ENCODE results near the gene MAN1A2. TPM values are rescaled to one million over a fixed set of nuclear protein-coding genes. Genes with fewer than 3 reads are reported as not detected.

The MAN1A2 gene
- total RNA-seq, 1 experiment from 2014 or later = 21.0 TPM

DNA sequence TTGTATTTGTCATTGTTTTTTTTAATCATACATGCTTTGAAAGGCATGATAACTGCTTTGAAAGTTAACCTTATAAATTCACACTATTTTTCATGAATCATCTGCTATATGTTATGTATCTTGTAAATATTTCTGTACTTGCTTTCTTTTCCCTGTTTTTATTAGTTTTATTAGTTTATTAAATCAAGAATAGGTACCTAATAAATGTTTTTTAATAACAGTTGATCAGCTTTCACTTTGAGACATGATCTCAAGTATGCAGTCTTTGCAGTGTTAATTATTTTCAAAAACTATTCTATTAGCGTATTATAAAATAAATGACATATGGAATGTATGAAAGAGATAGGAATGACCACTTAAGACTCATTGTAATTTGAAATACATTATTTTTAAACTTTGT lies 127.8 kb downstream of the MAN1A2 start:
- H3K4me3 Mint-ChIP-seq (ENCODE audit: unreplicated experiment) = no peak overlapping the region
- Histone ChIP-seq H3K4me3 (ENCODE audit: low read depth, low read length) (no peak overlapping the region), H3K4me1 (no peaks in the 10 kb centered on the region), H3K36me3 (ENCODE audit: control insufficient read depth, insufficient read depth, low read length) (no peaks in the 10 kb centered on the region), H3K27me3 (replicated peaks; ENCODE audit: control insufficient read depth, insufficient read depth, low read length) (no peaks in the 10 kb centered on the region), H3K9me3 (no peaks in the 10 kb centered on the region)
- POLR2A ChIA-PET = no interaction called here
- H3K4me1 Mint-ChIP-seq (ENCODE audit: low read depth, unreplicated experiment) = no peaks in the 10 kb centered on the region
- BruUV-seq (replicated peaks) = no TSS peak
- H3K27ac Mint-ChIP-seq (ENCODE audit: unreplicated experiment) = no peak overlapping the region
- intact Hi-C loops (cut with micrococcal nuclease; ENCODE audit: unreplicated experiment) = no loop called here
- no peaks in the 10 kb centered on the region for H3K9me3 Mint-ChIP-seq (ENCODE audit: unreplicated experiment)
- CTCF ChIA-PET = no interaction called here
- TF ChIP-seq, protein P1, sequence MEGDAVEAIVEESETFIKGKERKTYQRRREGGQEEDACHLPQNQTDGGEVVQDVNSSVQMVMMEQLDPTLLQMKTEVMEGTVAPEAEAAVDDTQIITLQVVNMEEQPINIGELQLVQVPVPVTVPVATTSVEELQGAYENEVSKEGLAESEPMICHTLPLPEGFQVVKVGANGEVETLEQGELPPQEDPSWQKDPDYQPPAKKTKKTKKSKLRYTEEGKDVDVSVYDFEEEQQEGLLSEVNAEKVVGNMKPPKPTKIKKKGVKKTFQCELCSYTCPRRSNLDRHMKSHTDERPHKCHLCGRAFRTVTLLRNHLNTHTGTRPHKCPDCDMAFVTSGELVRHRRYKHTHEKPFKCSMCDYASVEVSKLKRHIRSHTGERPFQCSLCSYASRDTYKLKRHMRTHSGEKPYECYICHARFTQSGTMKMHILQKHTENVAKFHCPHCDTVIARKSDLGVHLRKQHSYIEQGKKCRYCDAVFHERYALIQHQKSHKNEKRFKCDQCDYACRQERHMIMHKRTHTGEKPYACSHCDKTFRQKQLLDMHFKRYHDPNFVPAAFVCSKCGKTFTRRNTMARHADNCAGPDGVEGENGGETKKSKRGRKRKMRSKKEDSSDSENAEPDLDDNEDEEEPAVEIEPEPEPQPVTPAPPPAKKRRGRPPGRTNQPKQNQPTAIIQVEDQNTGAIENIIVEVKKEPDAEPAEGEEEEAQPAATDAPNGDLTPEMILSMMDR (IDR thresholded peaks at IDR 0.05; ENCODE audit: insufficient read depth in 1 of 2, low read depth in 1 of 2, low read length in 1 of 2, severe bottlenecking in 1 of 2, unreplicated experiment in 1 of 2) = no peak
- no peak for DNase-seq
- no peaks in the 10 kb centered on the region for H3K36me3 Mint-ChIP-seq (ENCODE audit: insufficient read depth, unreplicated experiment)
- no peaks in the 10 kb centered on the region for H3K27me3 Mint-ChIP-seq (ENCODE audit: insufficient read depth, unreplicated experiment)

DNA sequence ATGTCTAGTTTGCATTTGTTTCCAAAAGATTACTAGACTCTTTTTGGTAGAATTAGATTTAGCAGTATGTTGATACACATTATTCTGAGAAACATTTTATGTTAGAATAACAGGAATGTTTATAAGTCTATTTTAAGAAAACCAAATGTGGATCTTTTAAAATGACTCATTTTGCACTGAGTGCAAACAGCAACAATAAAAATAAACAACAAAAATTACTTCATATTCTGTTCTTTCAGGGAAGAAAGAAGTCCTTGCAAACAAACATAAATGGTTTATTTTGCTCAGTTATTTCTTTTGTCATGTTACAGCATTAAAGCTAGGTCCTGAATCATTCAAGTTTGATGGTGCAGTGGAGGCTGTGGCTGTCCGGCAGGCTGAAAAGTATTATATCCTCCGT lies 131.8 kb downstream of the MAN1A2 start:
- no peaks in the 10 kb centered on the region for H3K27me3 Mint-ChIP-seq (ENCODE audit: insufficient read depth, unreplicated experiment)
- POLR2A ChIA-PET = no interaction called here
- no peak overlapping the region for H3K4me3 ChIP-seq (ENCODE audit: low read depth, low read length)
- H3K27ac Mint-ChIP-seq (ENCODE audit: unreplicated experiment) = no peak overlapping the region
- intact Hi-C loops (cut with micrococcal nuclease; ENCODE audit: unreplicated experiment) = no loop called here
- CTCF ChIA-PET = no interaction called here
- BruUV-seq (replicated peaks) = no TSS peak
- no peaks in the 10 kb centered on the region for H3K9me3 Mint-ChIP-seq (ENCODE audit: unreplicated experiment)
- H3K36me3 ChIP-seq (ENCODE audit: control insufficient read depth, insufficient read depth, low read length) = no peaks in the 10 kb centered on the region; the same call in 1 of the 2 replicates
- DNase-seq = no peak
- no peaks in the 10 kb centered on the region for H3K4me1 ChIP-seq
- peaks cover 5% of the 10 kb centered on the region for H3K36me3 Mint-ChIP-seq (ENCODE audit: insufficient read depth, unreplicated experiment)
- no peaks in the 10 kb centered on the region for H3K4me1 Mint-ChIP-seq (ENCODE audit: low read depth, unreplicated experiment)
- TF ChIP-seq, protein P1 (IDR thresholded peaks at IDR 0.05; ENCODE audit: insufficient read depth in 1 of 2, low read depth in 1 of 2, low read length in 1 of 2, severe bottlenecking in 1 of 2, unreplicated experiment in 1 of 2) = no peak
- H3K4me3 Mint-ChIP-seq (ENCODE audit: unreplicated experiment) = no peak overlapping the region
- H3K27me3 ChIP-seq (replicated peaks; ENCODE audit: control insufficient read depth, insufficient read depth, low read length) = no peaks in the 10 kb centered on the region
- H3K9me3 ChIP-seq = no peaks in the 10 kb centered on the region

DNA sequence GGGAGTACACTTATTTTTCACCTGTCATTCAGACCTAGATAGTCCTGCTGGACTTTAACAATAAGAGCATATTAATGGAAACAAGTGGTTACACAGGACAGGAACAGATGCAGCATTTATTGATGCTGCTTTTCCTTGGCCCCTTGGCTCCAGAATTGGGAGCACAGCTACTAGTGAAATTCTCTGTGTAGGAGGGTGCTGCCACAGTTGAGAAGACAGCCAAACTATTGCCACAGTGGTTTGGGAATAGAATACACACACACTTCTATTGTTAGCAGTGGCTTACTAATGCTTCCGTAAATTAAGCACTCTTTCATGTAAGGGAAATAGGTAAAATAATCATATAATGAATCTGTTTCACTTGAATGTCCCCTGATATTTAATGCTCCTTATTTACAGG lies 133.3 kb downstream of the MAN1A2 start:
- intact Hi-C loops (cut with micrococcal nuclease; ENCODE audit: unreplicated experiment) = no loop called here
- Mint-ChIP-seq H3K36me3 (ENCODE audit: insufficient read depth, unreplicated experiment) (peaks cover 6% of the 10 kb centered on the region), H3K9me3 (ENCODE audit: unreplicated experiment) (no peaks in the 10 kb centered on the region), H3K27me3 (ENCODE audit: insufficient read depth, unreplicated experiment) (no peaks in the 10 kb centered on the region), H3K4me3 (ENCODE audit: unreplicated experiment) (no peak overlapping the region), H3K4me1 (ENCODE audit: low read depth, unreplicated experiment) (no peaks in the 10 kb centered on the region), H3K27ac (ENCODE audit: unreplicated experiment) (no peak overlapping the region)
- Histone ChIP-seq H3K4me3 (ENCODE audit: low read depth, low read length) (no peak overlapping the region), H3K36me3 (ENCODE audit: control insufficient read depth, insufficient read depth, low read length) (no peaks in the 10 kb centered on the region; the same call in 1 of the 2 replicates), H3K27me3 (replicated peaks; ENCODE audit: control insufficient read depth, insufficient read depth, low read length) (no peaks in the 10 kb centered on the region), H3K9me3 (no peaks in the 10 kb centered on the region), H3K4me1 (no peaks in the 10 kb centered on the region)
- ChIA-PET POLR2A (no interaction called here), CTCF (no interaction called here)
- no peak for DNase-seq
- TF ChIP-seq, protein P1 (IDR thresholded peaks at IDR 0.05; ENCODE audit: insufficient read depth in 1 of 2, low read depth in 1 of 2, low read length in 1 of 2, severe bottlenecking in 1 of 2, unreplicated experiment in 1 of 2) = no peak
- no TSS peak for BruUV-seq (replicated peaks)

Measured in Caco-2 (cell line).